Measurements from ENCODE around the gene ORAI2.

- TF ChIP-seq EP300 (IDR thresholded peaks at IDR 0.05) (no peak), CTCF (IDR thresholded peaks at IDR 0.05) (no peak), POLR2A (IDR thresholded peaks at IDR 0.05) (no peak)
Measured at GRCh38 chr7:102393467-102393866, 39.9 kb upstream of the ORAI2 start.
